OCI-LY7 (cell line): ENCODE results near the gene EXOSC7. TPM values are rescaled to one million over a fixed set of nuclear protein-coding genes. Genes with fewer than 3 reads are reported as not detected.

Experiments
- BruUV-seq: library from RNA; stranded (reverse); fragments of 400-500 nt; replicated peaks from 2 replicates; lab custom pipeline; 2021; lab: Mats Ljungman, UMichigan
- CTCF ChIA-PET: fragments of 300-600 bp; sonication (Branson Sonifier 250); formaldehyde crosslinking; loops from one replicate; lab custom pipeline; 2022; ENCODE audit warnings: antibody characterized with exemption; ENCODE audit not compliant: unreplicated experiment; lab: Charles Lee
- POLR2A ChIA-PET: fragments of 300-600 bp; sonication (Branson Sonifier 250); formaldehyde crosslinking; loops from one replicate; lab custom pipeline; 2022; ENCODE audit warnings: antibody characterized with exemption; lab: Charles Lee
- DNase-seq: peaks from one replicate; pipeline ENCODE4 v3.0.0-alpha.2; 2015; ENCODE audit warnings: low spot score
- H2AFZ ChIP-seq: fragments of 200-600 bp; sonication (generic), shearing (Covaris generic); 2 replicates; pipeline ENCODE4 v1.6.1; 2014; ENCODE audit warnings: mild to moderate bottlenecking, antibody characterized with exemption, low read length, moderate library complexity
- H3K27ac ChIP-seq: fragments of 200-600 bp; sonication (generic); 2 replicates; pipeline ENCODE4 v1.5.1; 2014; ENCODE audit warnings: mixed run types, low read depth, mild to moderate bottlenecking, moderate library complexity, low read length, inconsistent platforms; ENCODE audit not compliant: poor library complexity, severe bottlenecking
- H3K36me3 ChIP-seq: fragments of 200-600 bp; sonication (generic); 2 replicates; pipeline ENCODE4 v1.6.1; 2014; ENCODE audit warnings: mild to moderate bottlenecking, antibody characterized with exemption, low read length, moderate library complexity, mixed read lengths; ENCODE audit not compliant: insufficient read depth
- H3K4me1 ChIP-seq: fragments of 200-600 bp; sonication (generic); 2 replicates; pipeline ENCODE4 v1.5.1; 2014; ENCODE audit warnings: mild to moderate bottlenecking, low read length; ENCODE audit not compliant: insufficient read depth, poor library complexity, severe bottlenecking
- H3K4me2 ChIP-seq: fragments of 200-600 bp; sonication (generic); 2 replicates; pipeline ENCODE4 v1.6.1; 2014; ENCODE audit warnings: mild to moderate bottlenecking, low read length
- H3K4me3 ChIP-seq: fragments of 200-600 bp; sonication (generic); 2 replicates; pipeline ENCODE4 v1.5.1; 2014; ENCODE audit warnings: mild to moderate bottlenecking, low read depth, low read length; ENCODE audit not compliant: poor library complexity, severe bottlenecking
- H3K79me2 ChIP-seq: fragments of 200-600 bp; sonication (generic); 2 replicates; pipeline ENCODE4 v1.6.1; 2016; ENCODE audit warnings: low read depth, mild to moderate bottlenecking, low read length, moderate library complexity, mixed read lengths; ENCODE audit not compliant: insufficient read depth
- H3K9me2 ChIP-seq: fragments of 200-600 bp; sonication (generic); 2 replicates; pipeline ENCODE4 v1.6.1; 2016; ENCODE audit warnings: mild to moderate bottlenecking, low read length, mixed read lengths; ENCODE audit not compliant: insufficient read depth
- H3K9me3 ChIP-seq: fragments of 200-600 bp; sonication (generic); 2 replicates; pipeline ENCODE4 v1.6.1; 2014; ENCODE audit warnings: mild to moderate bottlenecking, mixed run types, low read length, mixed read lengths
- H4K20me1 ChIP-seq: fragments of 200-600 bp; sonication (generic); 2 replicates; pipeline ENCODE4 v1.6.1; 2014; ENCODE audit warnings: mild to moderate bottlenecking, antibody characterized with exemption, low read length, moderate library complexity, mixed read lengths; ENCODE audit not compliant: insufficient read depth
- CTCF ChIP-seq: fragments of 200-600 bp; sonication (generic); conservative IDR thresholded peaks from 2 replicates; pipeline ENCODE4 v1.5.1; 2014; ENCODE audit warnings: mild to moderate bottlenecking, antibody characterized with exemption, low read length, moderate library complexity, mixed read lengths
- EZH2phosphoT487 ChIP-seq: fragments of 200-600 bp; sonication (generic); IDR thresholded peaks from 2 replicates; pipeline ENCODE4 v1.6.1; 2018; ENCODE audit warnings: low read depth, borderline replicate concordance, mild to moderate bottlenecking, mixed run types, antibody characterized with exemption, low read length, moderate library complexity, mixed read lengths
- intact Hi-C: fragments of 100-400 bp; cut with micrococcal nuclease; formaldehyde crosslinking; loops from one replicate; pipeline ENCODE4 v1.10.0; 2022; ENCODE audit not compliant: unreplicated experiment
- total RNA-seq, 2 experiments: library from RNA; depleted of rRNA in 1 of 2; stranded (reverse); fragments of >200 nt in 1 of 2; shearing (Covaris generic) in 1 of 2; gene quantifications; 2 replicates each; pipeline ENCODE4 v1.2.3, GENCODE V29; 2014 to 2022

The EXOSC7 gene
- total RNA-seq, 2 experiments from 2014 or later: 60.3 to 65.3 TPM

- no peak overlapping the region for H3K4me2 ChIP-seq
- H3K9me3 ChIP-seq: no peaks in the 10 kb centered on the region
- TF ChIP-seq CTCF: no peak
- TF ChIP-seq EZH2phosphoT487: no peak
- POLR2A ChIA-PET: interaction anchor here (1.3 kb wide), 1 partner anchor 14 kb away, joined by 4 read pairs; no protein-coding TSS in a partner anchor
- H2AFZ ChIP-seq: no peak overlapping the region
- no TSS peak for BruUV-seq
- H3K27ac ChIP-seq: no peak overlapping the region
- no peak overlapping the region for H3K4me3 ChIP-seq
- no peaks in the 10 kb centered on the region for H3K4me1 ChIP-seq
- H3K36me3 ChIP-seq: no peaks in the 10 kb centered on the region
- no peak for DNase-seq
- no peaks in the 10 kb centered on the region for H3K9me2 ChIP-seq
- H3K79me2 ChIP-seq: no peaks in the 10 kb centered on the region
- intact Hi-C loops: no loop called here
- CTCF ChIA-PET: interaction anchor here (0.7 to 1.3 kb wide), 3 partner anchors 8 to 843 kb away, joined by 3 to 5 read pairs (median 4); no protein-coding TSS in a partner anchor
- H4K20me1 ChIP-seq: no peaks in the 10 kb centered on the region
Observed at GRCh38 chr3:45041666-45042065, 65.6 kb downstream of the EXOSC7 start.

GRCh38 chr3:45042162-45042561, 66.1 kb downstream of the EXOSC7 start:
- ChIA-PET POLR2A (interaction anchor here (1.3 kb wide), 1 partner anchor 14 kb away, joined by 4 read pairs; no protein-coding TSS in a partner anchor), CTCF (interaction anchor here (1.0 to 1.3 kb wide), 2 partner anchors 8 to 25 kb away, joined by 4 to 5 read pairs; no protein-coding TSS in a partner anchor)
- no peaks in the 10 kb centered on the region for H3K4me1 ChIP-seq
- no peaks in the 10 kb centered on the region for H3K9me2 ChIP-seq
- H2AFZ ChIP-seq: no peak overlapping the region
- no peak overlapping the region for H3K27ac ChIP-seq
- no TSS peak for BruUV-seq
- DNase-seq: no peak
- H4K20me1 ChIP-seq: no peaks in the 10 kb centered on the region
- intact Hi-C loops: no loop called here
- no peaks in the 10 kb centered on the region for H3K9me3 ChIP-seq
- TF ChIP-seq EZH2phosphoT487 (no peak), CTCF (no peak)
- no peak overlapping the region for H3K4me3 ChIP-seq
- H3K79me2 ChIP-seq: no peaks in the 10 kb centered on the region
- H3K36me3 ChIP-seq: no peaks in the 10 kb centered on the region
- H3K4me2 ChIP-seq: no peak overlapping the region

- no peaks in the 10 kb centered on the region for H4K20me1 ChIP-seq
- no peak overlapping the region for H3K4me2 ChIP-seq
- DNase-seq: no peak
- no peak overlapping the region for H3K27ac ChIP-seq
- no peaks in the 10 kb centered on the region for H3K4me1 ChIP-seq
- no peaks in the 10 kb centered on the region for H3K9me3 ChIP-seq
- no peaks in the 10 kb centered on the region for H3K36me3 ChIP-seq
- H3K4me3 ChIP-seq: no peak overlapping the region
- TF ChIP-seq CTCF (no peak), EZH2phosphoT487 (no peak)
- intact Hi-C loops: no loop called here
- no peaks in the 10 kb centered on the region for H3K79me2 ChIP-seq
- POLR2A ChIA-PET: no interaction called here
- H3K9me2 ChIP-seq: no peaks in the 10 kb centered on the region
- no TSS peak for BruUV-seq
- CTCF ChIA-PET: interaction anchor here (0.6 kb wide), 1 partner anchor 1312 kb away, joined by 3 read pairs; no protein-coding TSS in a partner anchor
- no peak overlapping the region for H2AFZ ChIP-seq
Observed at GRCh38 chr3:45043728-45044299, 67.8 kb downstream of the EXOSC7 start.
